NCI-H146 treated with DMSO at 0.1 percent for 48 hours (cell line): ENCODE data around the gene SLC6A13.

ENCODE experiments used
- DNase-seq: peaks from one replicate; lab custom pipeline; 2025; ENCODE audit not compliant: unreplicated experiment; lab: John Stamatoyannopoulos, UW

Gene SLC6A13

GRCh38 chr12:234891-235415, 27.7 kb downstream of the SLC6A13 start:
- no peak for DNase-seq

GRCh38 chr12:234019-234418, 28.6 kb downstream of the SLC6A13 start:
- no peak for DNase-seq

GRCh38 chr12:233615-233968, 29.0 kb downstream of the SLC6A13 start:
- no peak for DNase-seq

GRCh38 chr12:232731-233614, 29.7 kb downstream of the SLC6A13 start:
- DNase-seq, result no peak

GRCh38 chr12:230925-231671, 31.5 kb downstream of the SLC6A13 start:
- DNase-seq, result no peak

- DNase-seq, result no peak
These were observed 33.0 kb downstream of the SLC6A13 start for GRCh38 chr12:229441-230191.

GRCh38 chr12:228846-229200, 33.8 kb downstream of the SLC6A13 start:
- no peak for DNase-seq

GRCh38 chr12:227923-228845, 34.5 kb downstream of the SLC6A13 start:
- no peak for DNase-seq

- DNase-seq, result no peak
These were observed 35.2 kb downstream of the SLC6A13 start for GRCh38 chr12:227286-227915.

- DNase-seq, result no peak
These were observed 36.2 kb downstream of the SLC6A13 start for GRCh38 chr12:226401-226800.

- DNase-seq, result no peak
These were observed 37.6 kb downstream of the SLC6A13 start for GRCh38 chr12:225012-225411.

- DNase-seq, result no peak
These were observed 38.3 kb downstream of the SLC6A13 start for GRCh38 chr12:224330-224729.

- no peak for DNase-seq
These were observed 38.8 kb downstream of the SLC6A13 start for GRCh38 chr12:223841-224240.

- DNase-seq, result no peak
These were observed 40.9 kb downstream of the SLC6A13 start for GRCh38 chr12:221736-222135.

GRCh38 chr12:220946-221550, 41.6 kb downstream of the SLC6A13 start:
- no peak for DNase-seq

GRCh38 chr12:220491-220890, 42.1 kb downstream of the SLC6A13 start:
- no peak for DNase-seq

- DNase-seq, result peak; percentile 53
These were observed 42.7 kb downstream of the SLC6A13 start for GRCh38 chr12:219891-220352.

- no peak for DNase-seq
These were observed 43.7 kb downstream of the SLC6A13 start for GRCh38 chr12:218728-219590.
